CD14-positive monocyte (primary cell): ENCODE results near the gene SUSD2. TPM values are rescaled to one million over a fixed set of nuclear protein-coding genes. Genes with fewer than 3 reads are reported as not detected.

Experiments
- DNase-seq, 3 donors: peaks; one replicate each; pipeline ENCODE4 v3.0.0-alpha.2; 2011 to 2022
- H2AFZ ChIP-seq: 2 replicates; pipeline ENCODE4 v1.6.0; 2012; ENCODE audit warnings: mild to moderate bottlenecking, low read depth, low read length, inconsistent platforms; ENCODE audit not compliant: insufficient read depth, poor library complexity, severe bottlenecking
- H3K27ac ChIP-seq, 2 donors: 1 replicate in 1 of 2; 2 replicates in 1 of 2; pipeline ENCODE4 v1.5.1; 2012 to 2013; ENCODE audit warnings: low read length in 2 of 2, control low read depth in 1 of 2, inconsistent platforms in 1 of 2, low read depth in 1 of 2, mild to moderate bottlenecking in 1 of 2
- H3K27me3 ChIP-seq, 2 donors: one replicate each; pipeline versions ENCODE4 v1.6.0 to v1.6.1; 2011 to 2013; ENCODE audit warnings: low read length in 2 of 2; ENCODE audit not compliant: control insufficient read depth in 2 of 2, insufficient read depth in 2 of 2
- H3K36me3 ChIP-seq, 2 donors: replicated peaks in 1 of 2; 1 replicate in 1 of 2; 2 replicates in 1 of 2; pipeline versions ENCODE4 v1.5.1 to v1.6.1; 2012 to 2013; ENCODE audit warnings: low read length in 2 of 2, control low read depth in 1 of 2, inconsistent platforms in 1 of 2, mild to moderate bottlenecking in 1 of 2; ENCODE audit not compliant: insufficient read depth in 2 of 2, control insufficient read depth in 1 of 2
- H3K4me1 ChIP-seq, 2 donors: 1 replicate in 1 of 2; 2 replicates in 1 of 2; pipeline versions ENCODE4 v1.5.1 to v1.6.1; 2012 to 2013; ENCODE audit warnings: low read length in 2 of 2, control low read depth in 1 of 2, inconsistent platforms in 1 of 2, mild to moderate bottlenecking in 1 of 2, moderate library complexity in 1 of 2; ENCODE audit not compliant: insufficient read depth in 2 of 2, control insufficient read depth in 1 of 2
- H3K4me2 ChIP-seq: replicated peaks from 2 replicates; pipeline ENCODE3; 2012; ENCODE audit warnings: low read length, moderate library complexity, mild to moderate bottlenecking; ENCODE audit not compliant: poor library complexity, severe bottlenecking; ENCODE audit errors: extremely low read depth
- H3K4me3 ChIP-seq, 3 experiments: fragments of 200-600 bp in 1 of 3; sonication (generic) in 1 of 3; replicated peaks in 1 of 3; 1 replicate in 2 of 3; 2 replicates in 1 of 3; pipeline ENCODE4 v1.5.1; 2011 to 2013; ENCODE audit warnings: low read length in 3 of 3, mild to moderate bottlenecking in 3 of 3, control low read depth in 2 of 3, low read depth in 2 of 3, inconsistent platforms in 1 of 3, moderate library complexity in 1 of 3
- H3K79me2 ChIP-seq: 2 replicates; pipeline ENCODE4 v1.6.0; 2012; ENCODE audit warnings: mild to moderate bottlenecking, control low read depth, inconsistent platforms, low read length, moderate library complexity; ENCODE audit not compliant: insufficient read depth
- H3K9ac ChIP-seq: 2 replicates; pipeline ENCODE4 v1.6.0; 2017; ENCODE audit warnings: low read length, mild to moderate bottlenecking; ENCODE audit not compliant: insufficient read depth, poor library complexity, severe bottlenecking
- H3K9me3 ChIP-seq, 2 donors: replicated peaks in 1 of 2; 1 replicate in 1 of 2; 2 replicates in 1 of 2; pipeline versions ENCODE4 v1.5.1 to v1.6.1; 2012 to 2013; ENCODE audit warnings: low read length in 2 of 2, control low read depth in 1 of 2; ENCODE audit not compliant: control insufficient read depth in 1 of 2, insufficient read depth in 1 of 2
- H4K20me1 ChIP-seq: 2 replicates; pipeline ENCODE4 v1.6.0; 2012; ENCODE audit warnings: mild to moderate bottlenecking, low read length, control low read depth, moderate library complexity; ENCODE audit not compliant: insufficient read depth
- H3K27ac Mint-ChIP-seq, 7 donors: one replicate each; pipeline ENCODE4 v1.8.0; 2020; ENCODE audit warnings: mild to moderate bottlenecking in 7 of 7, mixed read lengths in 7 of 7, moderate library complexity in 6 of 7, inconsistent platforms in 2 of 7
- H3K27me3 Mint-ChIP-seq, 3 donors: one replicate each; pipeline ENCODE4 v1.8.0; 2021 to 2022; ENCODE audit warnings: low read depth in 3 of 3, mild to moderate bottlenecking in 3 of 3, mixed read lengths in 3 of 3, moderate library complexity in 3 of 3, inconsistent platforms in 1 of 3
- H3K36me3 Mint-ChIP-seq, 2 donors: one replicate each; pipeline ENCODE4 v1.8.0; 2020; ENCODE audit warnings: mixed read lengths in 2 of 2, inconsistent platforms in 1 of 2, mild to moderate bottlenecking in 1 of 2
- H3K4me1 Mint-ChIP-seq: one replicate; pipeline ENCODE4 v1.8.0; 2020; ENCODE audit warnings: mild to moderate bottlenecking, mixed read lengths
- H3K4me3 Mint-ChIP-seq, 2 donors: one replicate each; pipeline ENCODE4 v1.8.0; 2020; ENCODE audit warnings: mild to moderate bottlenecking in 2 of 2, mixed read lengths in 2 of 2, moderate library complexity in 1 of 2
- H3K9me3 Mint-ChIP-seq, 7 donors: one replicate each; pipeline ENCODE4 v1.8.0; 2020 to 2022; ENCODE audit warnings: mixed read lengths in 7 of 7, mild to moderate bottlenecking in 6 of 7, moderate library complexity in 6 of 7, inconsistent platforms in 2 of 7
- CTCF ChIP-seq: fragments of 200-600 bp; IDR thresholded peaks from one replicate; pipeline ENCODE4 v1.8.0; 2022; ENCODE audit warnings: antibody characterized with exemption, mild to moderate bottlenecking
- WGBS: methylation state at CpG from one replicate; pipeline ENCODE4 v1.1.5; 2013; ENCODE audit warnings: missing lambda C conversion rate; ENCODE audit not compliant: insufficient coverage; 5-methylcytosine and 5-hydroxymethylcytosine counted together
- intact Hi-C, 2 donors: fragments of 100-400 bp; cut with micrococcal nuclease; formaldehyde crosslinking; loops; one replicate each; pipeline versions ENCODE4 v1.15.0 to v1.15.1; 2023
- polyA plus RNA-seq, 3 donors: library from polyadenylated mRNA; depleted of rRNA in 1 of 3; unstranded in 2 of 3; stranded (reverse) in 1 of 3; fragments of 300-500 nt in 2 of 3; fragments of >200 nt in 1 of 3; fragmentation: Illumina TruSeq in 2 of 3; gene quantifications; 1 replicate in 2 of 3; 2 replicates in 1 of 3; pipeline ENCODE4 v1.2.3, GENCODE V29; 2012 to 2021

The SUSD2 gene
- polyA plus RNA-seq, 3 donors = 0.56 TPM; not detected in 2

- Mint-ChIP-seq H3K4me3 (no peak overlapping the region), H3K27me3 (no peaks in the 10 kb centered on the region), H3K36me3 (peaks cover 35 to 65% of the 10 kb centered on the region in 2 donors), H3K27ac (peak overlapping the region in 1 of 7 donors; percentile 58), H3K4me1 (no peaks in the 10 kb centered on the region), H3K9me3 (no peaks in the 10 kb centered on the region)
- TF ChIP-seq CTCF = no peak
- Histone ChIP-seq H3K9ac (no peak overlapping the region), H3K4me3 (no peak overlapping the region), H4K20me1 (peaks cover 18% of the 10 kb centered on the region), H3K36me3 (peaks cover 66 to 71% of the 10 kb centered on the region in 2 donors), H3K27me3 (no peaks in the 10 kb centered on the region), H3K27ac (no peak overlapping the region), H3K4me2 (no peak overlapping the region), H3K79me2 (no peaks in the 10 kb centered on the region), H2AFZ (no peak overlapping the region), H3K9me3 (no peaks in the 10 kb centered on the region), H3K4me1 (no peaks in the 10 kb centered on the region)
- 96% methylated on average over 11 of the region's 11 CpGs for WGBS
- intact Hi-C loops = loop anchor here (5.0 to 10.0 kb wide), 3 partner anchors 49 to 219 kb away; partner anchors contain the start of gene GSTT2 (in 1 of the 2)
- DNase-seq = no peak
Observed at GRCh38 chr22:24176040-24176439, 5.2 kb upstream of the SUSD2 start.

- Histone ChIP-seq H3K4me2 (no peak overlapping the region), H3K36me3 (peaks cover 60 to 65% of the 10 kb centered on the region in 2 donors), H3K27me3 (no peaks in the 10 kb centered on the region), H3K4me1 (no peaks in the 10 kb centered on the region), H2AFZ (no peak overlapping the region), H3K9me3 (no peaks in the 10 kb centered on the region), H3K4me3 (no peak overlapping the region), H3K79me2 (no peaks in the 10 kb centered on the region), H3K27ac (no peak overlapping the region), H4K20me1 (peaks cover 18% of the 10 kb centered on the region), H3K9ac (no peak overlapping the region)
- 99% methylated on average over 10 of the region's 10 CpGs for WGBS
- H3K36me3 Mint-ChIP-seq = peaks cover 33 to 61% of the 10 kb centered on the region in 2 donors
- intact Hi-C loops = loop anchor here (5.0 to 10.0 kb wide), 3 partner anchors 49 to 219 kb away; partner anchors contain the start of gene GSTT2 (in 1 of the 2)
- no peak overlapping the region for H3K27ac Mint-ChIP-seq
- no peaks in the 10 kb centered on the region for H3K4me1 Mint-ChIP-seq
- no peak for TF ChIP-seq CTCF
- H3K4me3 Mint-ChIP-seq = no peak overlapping the region
- DNase-seq = no peak
- no peaks in the 10 kb centered on the region for H3K27me3 Mint-ChIP-seq
- no peaks in the 10 kb centered on the region for H3K9me3 Mint-ChIP-seq
Observed at GRCh38 chr22:24176630-24177029, 4.7 kb upstream of the SUSD2 start.
